VCaP (cell line): ENCODE measurements around the gene BORA.
"Not testable (repeated sequence)": the region's sequence is repeated elsewhere in the genome, so short reads cannot be mapped to it uniquely, and the experiment has no call there.

ENCODE experiments used
- H3K27ac ChIP-seq: fragments of 450-650 bp; 2 replicates; pipeline ENCODE4 v1.5.1; 2017
- CTCF ChIP-seq: fragments of 450-650 bp; conservative IDR thresholded peaks from 2 replicates; pipeline ENCODE4 v1.5.1; 2017; ENCODE audit warnings: mild to moderate bottlenecking, moderate library complexity

Gene BORA

GRCh38 chr13:72694314-72694713 lies 33.4 kb upstream of the BORA start:
- no peak overlapping the region for H3K27ac ChIP-seq
- TF ChIP-seq CTCF: no peak

- no peak overlapping the region for H3K27ac ChIP-seq
- TF ChIP-seq CTCF: peak; percentile 28
Measured at GRCh38 chr13:72696579-72696978, 31.1 kb upstream of the BORA start.

GRCh38 chr13:72698164-72698563 lies 29.6 kb upstream of the BORA start:
- H3K27ac ChIP-seq: no peak overlapping the region
- no peak for TF ChIP-seq CTCF

- no peak overlapping the region for H3K27ac ChIP-seq
- TF ChIP-seq CTCF: no peak
Measured at GRCh38 chr13:72700509-72700908, 27.2 kb upstream of the BORA start.

GRCh38 chr13:72716776-72717175 lies 10.9 kb upstream of the BORA start:
- no peak for TF ChIP-seq CTCF
- no peak overlapping the region for H3K27ac ChIP-seq

GRCh38 chr13:72726185-72726584 lies 1.5 kb upstream of the BORA start:
- H3K27ac ChIP-seq: not testable (repeated sequence)

GRCh38 chr13:72726726-72727416 lies 852 bp upstream of the BORA start:
- no peak for TF ChIP-seq CTCF
- 0 out of 2 replicates have a peak overlapping the region, but pooled peaks have one; percentile 24 for H3K27ac ChIP-seq

GRCh38 chr13:72728290-72728605 lies 525 bp downstream of the BORA start:
- peak overlapping the region; percentile 31; the same call in 1 of the 2 replicates for H3K27ac ChIP-seq
- no peak for TF ChIP-seq CTCF
